ENCODE results near the gene GADD45B.
"Not testable (repeated sequence)": the region's sequence is repeated elsewhere in the genome, so short reads cannot be mapped to it uniquely, and the experiment has no call there.

DNA sequence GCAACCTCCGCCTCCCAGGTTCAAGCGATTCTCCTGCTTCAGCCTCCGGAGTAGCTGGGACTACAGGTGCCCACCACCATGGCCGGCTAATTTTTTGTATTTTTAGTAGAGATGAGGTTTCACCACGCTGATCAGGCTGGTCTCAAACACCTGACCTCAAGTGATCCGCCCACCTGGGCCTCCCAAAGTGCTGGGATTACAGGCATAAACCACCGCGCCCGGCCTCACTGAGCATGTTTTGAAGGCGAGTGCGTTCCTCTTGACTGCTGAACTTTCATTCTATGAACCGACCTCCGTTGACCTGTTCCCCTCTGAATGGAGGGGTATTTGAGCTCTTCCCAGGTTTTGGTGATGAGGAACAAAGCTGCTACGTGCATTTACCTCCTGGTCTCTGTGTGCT, 17.5 kb downstream of the GADD45B start:
- TF ChIP-seq, protein P1, sequence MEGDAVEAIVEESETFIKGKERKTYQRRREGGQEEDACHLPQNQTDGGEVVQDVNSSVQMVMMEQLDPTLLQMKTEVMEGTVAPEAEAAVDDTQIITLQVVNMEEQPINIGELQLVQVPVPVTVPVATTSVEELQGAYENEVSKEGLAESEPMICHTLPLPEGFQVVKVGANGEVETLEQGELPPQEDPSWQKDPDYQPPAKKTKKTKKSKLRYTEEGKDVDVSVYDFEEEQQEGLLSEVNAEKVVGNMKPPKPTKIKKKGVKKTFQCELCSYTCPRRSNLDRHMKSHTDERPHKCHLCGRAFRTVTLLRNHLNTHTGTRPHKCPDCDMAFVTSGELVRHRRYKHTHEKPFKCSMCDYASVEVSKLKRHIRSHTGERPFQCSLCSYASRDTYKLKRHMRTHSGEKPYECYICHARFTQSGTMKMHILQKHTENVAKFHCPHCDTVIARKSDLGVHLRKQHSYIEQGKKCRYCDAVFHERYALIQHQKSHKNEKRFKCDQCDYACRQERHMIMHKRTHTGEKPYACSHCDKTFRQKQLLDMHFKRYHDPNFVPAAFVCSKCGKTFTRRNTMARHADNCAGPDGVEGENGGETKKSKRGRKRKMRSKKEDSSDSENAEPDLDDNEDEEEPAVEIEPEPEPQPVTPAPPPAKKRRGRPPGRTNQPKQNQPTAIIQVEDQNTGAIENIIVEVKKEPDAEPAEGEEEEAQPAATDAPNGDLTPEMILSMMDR (IDR thresholded peaks at IDR 0.05): not testable (repeated sequence)
- not testable (repeated sequence) for TF ChIP-seq POLR2A (IDR thresholded peaks at IDR 0.05)
